ENCODE measurements around the gene ARHGAP5.

ARHGAP5 gene

DNA sequence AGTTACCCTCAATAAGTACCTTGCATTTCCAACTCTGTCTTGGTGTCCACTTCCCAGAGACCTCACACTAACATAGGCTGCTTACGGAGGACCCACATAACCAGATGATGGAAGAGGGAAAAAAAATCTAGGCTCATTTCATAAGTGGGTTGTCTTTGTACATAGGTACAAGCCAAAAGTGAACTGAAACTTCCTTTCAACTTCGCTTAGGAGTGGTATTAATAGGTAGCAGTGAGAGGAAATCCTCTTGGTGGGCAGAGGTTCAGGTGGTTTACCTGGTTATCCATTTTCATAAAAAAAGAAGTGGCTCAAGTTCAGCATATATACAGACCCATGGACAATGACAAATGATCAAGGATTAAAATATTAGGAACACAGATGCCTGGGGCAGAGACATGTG is 88.9 kb downstream of the ARHGAP5 start:
- in situ Hi-C loops (cut with MboI; ENCODE audit: low pct_unique_long_range_greater_than_20kb, low sequenced_read_pairs): no loop called here
- DNase-seq: no peak

DNA sequence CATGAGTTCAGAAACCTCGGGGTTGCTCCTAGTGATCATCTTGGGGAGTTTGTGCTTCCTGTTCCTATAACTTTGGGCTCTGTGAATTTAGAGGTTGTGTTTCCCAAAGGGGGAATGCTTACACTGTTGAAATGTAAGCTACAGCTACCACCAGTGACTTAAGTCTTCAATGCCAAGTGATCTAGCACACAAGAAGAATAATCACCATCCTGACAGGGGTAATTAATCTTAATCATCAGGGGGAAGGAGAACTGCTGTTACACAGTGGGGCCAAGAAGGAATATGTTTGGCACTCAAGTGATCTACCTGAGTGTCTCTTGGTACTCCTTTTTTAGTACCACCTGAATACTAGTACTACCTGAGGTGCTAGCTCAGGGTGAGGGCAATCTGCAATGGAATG is 89.8 kb downstream of the ARHGAP5 start:
- in situ Hi-C loops (cut with MboI; ENCODE audit: low pct_unique_long_range_greater_than_20kb, low sequenced_read_pairs): no loop called here
- no peak for DNase-seq

DNA sequence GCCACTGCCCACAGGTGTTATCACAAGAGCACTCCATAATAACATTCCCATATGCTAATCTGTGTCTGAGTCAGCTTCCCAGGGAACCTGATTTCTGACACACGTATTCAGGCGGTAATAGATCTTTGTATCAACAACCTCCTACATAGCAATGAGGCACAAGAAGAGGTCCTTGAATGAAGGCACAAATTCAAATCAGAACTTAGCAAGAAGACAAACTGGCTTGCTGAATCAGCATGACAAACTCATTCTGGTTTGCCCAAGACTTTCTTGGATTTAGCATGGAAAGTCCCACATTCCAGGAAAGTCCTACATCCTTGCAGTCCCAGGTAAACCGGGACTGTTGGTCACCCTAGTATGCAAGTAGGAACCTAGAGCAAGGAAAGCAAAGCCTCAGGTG is 90.8 kb downstream of the ARHGAP5 start:
- DNase-seq: no peak
- in situ Hi-C loops (cut with MboI; ENCODE audit: low pct_unique_long_range_greater_than_20kb, low sequenced_read_pairs): no loop called here

DNA sequence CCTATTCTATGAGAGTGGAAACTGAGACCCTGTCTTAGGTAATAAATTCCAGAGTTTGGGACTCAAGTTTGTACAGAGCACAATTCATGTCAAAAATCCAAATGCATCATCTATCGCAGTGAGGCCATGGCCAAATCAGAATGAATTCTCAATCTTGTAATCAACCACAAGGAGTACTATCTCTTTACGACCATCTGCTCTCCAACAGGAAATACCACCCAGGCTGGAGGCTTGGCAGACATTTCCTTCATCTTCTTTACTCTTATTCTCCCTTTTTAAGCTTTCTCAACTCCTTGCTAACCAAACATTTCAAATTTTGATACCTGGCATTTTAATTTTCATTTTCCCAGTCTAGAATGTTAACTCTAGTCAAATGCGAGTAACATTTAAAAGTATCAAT is 92.1 kb downstream of the ARHGAP5 start:
- in situ Hi-C loops (cut with MboI; ENCODE audit: low pct_unique_long_range_greater_than_20kb, low sequenced_read_pairs): no loop called here
- peak; percentile 65 for DNase-seq

DNA sequence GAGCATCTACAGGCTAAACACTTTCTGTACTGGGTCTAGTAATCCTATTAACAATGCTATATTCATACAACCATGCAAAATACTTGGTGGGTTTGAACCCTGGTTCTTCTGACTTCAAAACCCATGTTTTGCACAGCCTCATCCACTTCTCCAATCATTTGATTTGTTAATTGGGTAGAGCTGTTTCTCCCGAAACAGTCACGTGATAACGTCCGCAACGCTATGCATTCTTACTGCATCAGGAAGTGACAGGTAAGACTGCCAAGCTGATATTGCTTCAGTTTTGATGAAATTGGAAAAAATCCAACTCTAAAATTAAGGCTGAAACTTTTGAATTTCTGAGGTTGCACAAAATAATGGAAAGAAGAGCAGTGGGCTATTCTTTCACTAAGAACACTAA is 94.4 kb downstream of the ARHGAP5 start:
- DNase-seq: no peak
- in situ Hi-C loops (cut with MboI; ENCODE audit: low pct_unique_long_range_greater_than_20kb, low sequenced_read_pairs): no loop called here

DNA sequence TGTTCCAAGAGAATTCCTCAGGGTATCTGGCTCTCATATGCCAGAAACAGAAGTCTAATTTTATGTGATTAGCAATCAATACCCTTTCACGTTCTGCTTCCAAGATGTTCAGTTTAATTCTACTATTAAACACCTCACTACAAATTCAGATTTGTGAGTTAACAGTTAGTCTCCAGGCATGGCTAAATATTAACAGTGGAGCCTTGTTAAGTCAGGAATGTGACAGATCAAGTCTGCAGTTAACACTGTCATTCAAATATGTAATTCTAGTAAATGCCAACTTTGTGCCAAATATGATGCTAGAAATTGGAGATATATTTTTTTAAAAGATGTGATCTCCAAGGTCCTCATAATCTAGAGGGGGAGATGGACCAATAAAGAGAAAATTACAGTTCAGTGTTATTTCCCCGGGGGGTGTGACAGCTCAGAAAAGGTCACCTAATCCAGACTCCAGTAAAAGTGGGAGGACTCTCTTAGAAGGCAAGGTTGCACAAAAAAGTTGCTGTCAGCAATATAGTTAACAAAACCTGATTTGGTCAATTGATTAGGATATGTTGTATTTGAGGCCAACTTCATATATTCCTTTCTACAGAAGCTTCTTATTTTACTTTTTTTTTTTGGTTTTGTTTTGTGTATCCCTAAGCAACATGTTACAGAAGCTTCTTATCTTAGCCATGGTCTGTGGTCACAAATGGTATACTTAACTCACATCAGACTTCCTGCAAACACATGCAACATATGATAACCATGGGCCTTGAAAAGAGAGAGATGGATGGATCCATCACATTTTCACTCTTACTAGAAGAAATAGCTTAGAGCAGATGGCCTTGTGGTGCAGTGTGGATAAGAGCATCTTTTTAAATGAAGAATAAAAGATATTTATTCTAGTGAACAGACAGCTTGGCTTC is 106.3 kb downstream of the ARHGAP5 start:
- no peak for DNase-seq
- in situ Hi-C loops (cut with MboI; ENCODE audit: low pct_unique_long_range_greater_than_20kb, low sequenced_read_pairs): no loop called here

DNA sequence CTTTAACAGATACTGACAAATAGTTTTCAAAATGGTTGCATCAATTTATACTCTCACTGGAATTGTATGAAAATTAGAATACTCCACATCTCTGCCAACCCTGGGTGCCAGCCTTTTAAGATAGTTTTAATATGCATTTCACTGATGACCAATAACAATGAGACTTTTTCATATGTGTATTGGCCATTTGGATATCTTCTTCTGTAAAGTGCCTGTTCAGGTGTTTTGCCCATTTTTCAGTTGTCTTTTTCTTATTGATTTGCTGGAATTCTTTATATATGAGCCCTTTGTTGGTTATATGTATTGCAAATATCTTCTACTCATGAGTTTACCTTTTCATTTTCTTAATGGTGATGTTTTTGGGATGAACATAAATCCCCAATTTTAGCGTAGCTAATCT is 108.0 kb downstream of the ARHGAP5 start:
- no peak for DNase-seq
- in situ Hi-C loops (cut with MboI; ENCODE audit: low pct_unique_long_range_greater_than_20kb, low sequenced_read_pairs): no loop called here

DNA sequence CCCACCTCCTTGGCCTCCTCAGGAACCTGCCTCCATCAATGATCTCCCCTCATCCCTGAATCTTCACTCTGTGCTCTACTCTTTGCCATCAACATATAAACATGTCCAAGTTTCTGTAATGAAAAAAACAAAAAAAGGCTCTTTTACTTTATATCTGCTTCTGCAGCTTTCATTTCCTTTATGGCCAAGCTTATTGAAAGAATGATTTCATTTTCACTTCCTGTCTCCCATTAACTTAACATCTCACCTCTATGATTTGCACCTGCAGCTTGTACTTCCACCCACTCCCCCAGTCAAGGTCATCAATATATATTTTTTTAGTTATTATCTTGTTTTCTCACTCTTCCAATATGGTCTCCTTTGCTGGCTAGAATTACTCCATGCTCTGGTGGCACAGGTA is 109.1 kb downstream of the ARHGAP5 start:
- no peak for DNase-seq
- in situ Hi-C loops (cut with MboI; ENCODE audit: low pct_unique_long_range_greater_than_20kb, low sequenced_read_pairs): no loop called here

DNA sequence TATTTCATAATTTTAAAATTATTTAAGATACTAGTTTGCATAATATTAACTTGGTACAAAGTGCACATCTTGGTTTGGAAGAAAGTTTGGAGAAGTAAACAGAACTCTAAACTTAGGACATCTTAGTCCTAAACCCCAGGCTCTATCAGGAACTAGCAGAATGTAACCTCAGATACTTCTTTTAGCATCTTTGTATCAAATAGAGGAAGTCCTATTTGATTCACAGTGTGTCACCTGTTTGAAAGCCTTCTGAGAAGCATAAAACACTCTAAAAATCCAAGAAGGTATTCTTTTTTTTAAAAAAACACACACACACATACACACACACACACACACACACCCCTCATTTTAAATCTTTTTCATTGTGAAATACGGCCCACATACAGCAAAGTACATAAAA is 112.7 kb downstream of the ARHGAP5 start:
- in situ Hi-C loops (cut with MboI; ENCODE audit: low pct_unique_long_range_greater_than_20kb, low sequenced_read_pairs): no loop called here
- DNase-seq: no peak

DNA sequence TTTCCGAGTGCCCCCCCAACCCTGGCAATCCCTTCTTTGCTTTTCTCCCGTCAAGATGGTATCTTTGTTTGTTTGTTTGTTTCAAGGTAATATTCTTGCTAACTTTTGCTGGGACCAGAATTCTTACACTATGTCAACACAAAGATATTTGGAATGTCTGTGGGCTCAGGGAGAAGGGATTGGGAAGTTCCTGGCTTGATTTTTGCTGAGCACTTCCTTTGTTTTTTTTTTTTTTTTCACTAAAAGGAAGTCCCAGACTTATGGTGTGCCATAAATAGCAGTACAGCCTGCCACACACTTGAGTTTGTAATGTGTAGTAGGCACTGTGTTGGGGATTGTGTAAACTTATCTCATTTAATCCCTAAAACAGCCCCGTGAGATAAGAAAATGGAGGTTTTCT is 113.6 kb downstream of the ARHGAP5 start:
- no peak for DNase-seq
- in situ Hi-C loops (cut with MboI; ENCODE audit: low pct_unique_long_range_greater_than_20kb, low sequenced_read_pairs): no loop called here

DNA sequence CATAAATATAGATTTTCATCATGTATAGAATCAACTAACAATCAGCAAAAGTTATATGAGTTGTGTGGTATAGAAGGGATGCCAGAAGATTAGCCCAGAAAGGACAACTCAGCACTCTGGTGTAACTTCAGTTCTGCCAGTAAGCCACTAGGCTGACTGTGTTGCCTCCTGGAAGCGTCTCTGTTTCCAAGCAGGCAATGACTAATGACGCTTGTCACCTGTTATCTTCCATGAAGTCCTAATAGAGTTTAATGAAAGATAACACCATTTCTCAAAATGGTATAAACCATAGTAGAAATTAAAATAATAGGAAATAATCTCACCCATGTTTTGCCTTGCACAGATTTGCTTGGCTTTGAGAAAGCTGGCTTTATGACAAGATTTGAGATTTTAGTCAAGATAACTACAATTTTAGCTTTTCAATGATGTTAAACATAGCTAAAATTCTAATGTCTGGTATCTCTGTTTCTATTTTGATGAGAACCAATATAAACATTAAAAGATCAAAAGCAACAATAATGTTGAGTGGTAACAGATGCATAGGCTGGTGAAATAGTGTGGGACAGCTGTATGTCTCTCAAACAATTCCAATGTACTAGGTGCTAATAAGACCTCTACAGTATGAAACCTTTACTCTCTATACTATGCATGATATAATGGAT is 115.7 kb downstream of the ARHGAP5 start:
- no peak for DNase-seq
- in situ Hi-C loops (cut with MboI; ENCODE audit: low pct_unique_long_range_greater_than_20kb, low sequenced_read_pairs): no loop called here

DNA sequence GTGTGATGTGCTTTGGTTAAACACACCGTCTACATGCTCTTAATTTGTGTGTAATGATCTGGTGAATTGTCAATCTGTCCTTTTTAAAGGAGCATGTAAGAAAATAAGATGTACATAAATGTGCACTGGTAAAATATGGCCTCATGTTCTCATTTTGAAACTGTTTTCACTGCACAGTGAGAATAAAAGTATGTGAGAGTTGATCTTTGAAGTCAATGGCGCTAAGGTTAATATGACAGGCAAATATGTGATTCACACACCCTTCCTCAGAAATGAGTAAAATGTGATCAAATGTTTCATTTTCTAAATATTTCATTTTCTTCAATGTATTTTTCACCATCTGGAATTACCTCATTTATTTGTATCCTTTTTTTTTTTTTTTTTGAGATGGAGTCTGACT is 116.4 kb downstream of the ARHGAP5 start:
- DNase-seq: no peak
- in situ Hi-C loops (cut with MboI; ENCODE audit: low pct_unique_long_range_greater_than_20kb, low sequenced_read_pairs): no loop called here

DNA sequence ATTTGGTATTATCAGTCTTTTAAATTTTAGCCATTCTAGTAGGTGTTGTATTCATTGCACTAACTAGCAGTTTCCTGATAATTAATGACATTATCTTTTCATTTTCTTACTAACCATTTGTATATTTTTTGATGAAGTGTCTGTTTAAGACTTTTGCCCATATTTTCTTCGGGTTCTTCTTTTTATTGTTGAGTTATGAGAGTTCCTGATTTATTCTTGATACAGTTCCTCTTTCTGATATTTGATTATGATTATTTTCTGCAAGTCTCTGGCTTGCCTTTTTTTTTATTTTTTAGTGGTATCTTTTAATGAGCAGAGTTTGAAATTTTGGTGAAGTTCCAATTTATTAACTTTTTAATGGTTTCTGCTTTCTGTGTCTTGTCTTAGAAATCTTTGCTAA is 118.5 kb downstream of the ARHGAP5 start:
- DNase-seq: no peak
- in situ Hi-C loops (cut with MboI; ENCODE audit: low pct_unique_long_range_greater_than_20kb, low sequenced_read_pairs): no loop called here

DNA sequence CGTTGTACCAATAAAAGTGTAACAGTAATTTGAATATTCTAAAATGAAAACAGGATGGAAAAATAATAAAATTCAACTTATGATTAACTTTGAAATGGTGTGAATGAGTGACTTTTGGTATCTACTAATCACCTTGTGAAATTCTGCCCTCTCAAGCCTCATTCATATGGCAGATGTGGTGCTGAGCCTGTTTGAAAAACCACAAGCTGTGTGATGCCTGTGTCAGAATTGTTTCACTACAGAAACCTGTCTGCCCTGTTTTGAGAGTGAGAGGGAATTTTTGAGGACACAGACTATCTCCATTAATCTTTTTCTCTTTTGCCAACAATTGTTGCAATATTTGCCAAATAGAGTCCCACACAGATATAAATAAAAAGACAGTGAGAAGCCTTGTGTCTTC is 120.8 kb downstream of the ARHGAP5 start:
- DNase-seq: no peak
- in situ Hi-C loops (cut with MboI; ENCODE audit: low pct_unique_long_range_greater_than_20kb, low sequenced_read_pairs): no loop called here

DNA sequence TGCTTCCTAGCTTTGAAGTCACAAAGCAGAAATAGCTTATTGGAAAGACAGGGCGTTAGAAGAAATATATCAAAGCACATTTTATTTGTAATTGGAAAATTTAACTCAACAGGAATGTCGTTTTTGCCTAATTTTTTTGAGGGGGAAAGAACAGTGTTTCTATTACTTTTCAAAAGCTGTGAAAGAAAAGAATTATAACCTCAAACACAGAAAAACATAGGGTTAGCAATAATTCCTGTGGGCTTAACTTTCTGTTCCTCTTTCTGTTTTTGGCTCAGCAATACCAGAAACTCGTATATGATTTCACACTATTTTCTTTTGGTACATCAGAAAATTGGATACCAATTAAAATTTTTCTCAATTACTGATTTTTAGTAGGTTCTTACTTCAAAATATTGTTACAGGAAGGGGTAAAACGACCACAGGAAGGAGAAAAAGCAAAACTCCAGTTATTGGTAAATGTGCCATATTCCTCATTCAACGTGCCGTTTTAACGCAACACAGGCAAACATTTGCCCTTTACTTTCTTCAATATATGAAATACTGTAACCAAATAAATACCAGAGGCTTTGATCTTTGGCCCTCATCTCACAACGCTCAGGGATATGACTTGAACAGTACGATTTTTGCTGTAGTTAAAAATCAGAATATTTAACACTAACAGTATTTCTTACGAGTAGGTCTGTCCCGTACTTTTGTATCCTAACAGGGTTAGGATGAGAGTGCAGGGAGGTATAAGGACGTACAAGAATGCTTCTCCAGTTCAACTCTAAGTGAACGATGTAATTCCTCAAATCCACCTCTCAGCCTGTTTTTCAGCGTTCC is 123.5 kb downstream of the ARHGAP5 start:
- DNase-seq: no peak
- in situ Hi-C loops (cut with MboI; ENCODE audit: low pct_unique_long_range_greater_than_20kb, low sequenced_read_pairs): no loop called here

DNA sequence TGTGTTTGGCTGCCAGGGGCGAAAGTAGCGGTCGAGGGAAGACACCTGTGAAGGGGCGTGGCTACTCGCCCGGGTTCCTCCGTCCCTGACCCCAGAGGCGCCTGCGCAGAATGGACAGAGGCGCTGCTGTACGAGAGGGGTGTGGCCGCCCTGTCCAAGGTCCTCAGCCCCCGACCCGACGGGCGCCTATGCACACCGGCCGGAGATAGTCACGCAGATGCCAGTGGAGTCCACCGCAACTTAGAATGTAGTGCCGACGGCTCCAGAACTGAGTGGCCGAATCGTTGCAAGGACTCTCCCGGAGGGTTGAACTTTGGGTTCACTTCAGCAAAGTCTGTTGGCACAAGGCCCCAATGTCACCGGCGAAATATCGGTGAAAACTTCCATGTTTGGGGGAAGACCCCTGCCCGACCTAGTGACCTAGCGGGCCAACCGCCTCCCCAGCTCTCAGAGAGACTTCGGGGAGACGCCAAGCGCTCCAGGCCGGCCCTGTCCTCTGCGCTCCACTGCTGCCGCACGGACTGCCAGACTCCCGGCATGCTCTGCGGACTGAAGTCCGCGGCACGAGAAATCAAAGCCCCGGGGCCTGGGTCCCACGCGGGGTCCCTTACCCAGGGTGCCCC is 124.2 kb downstream of the ARHGAP5 start:
- in situ Hi-C loops (cut with MboI; ENCODE audit: low pct_unique_long_range_greater_than_20kb, low sequenced_read_pairs): no loop called here
- DNase-seq: peak; percentile 88

DNA sequence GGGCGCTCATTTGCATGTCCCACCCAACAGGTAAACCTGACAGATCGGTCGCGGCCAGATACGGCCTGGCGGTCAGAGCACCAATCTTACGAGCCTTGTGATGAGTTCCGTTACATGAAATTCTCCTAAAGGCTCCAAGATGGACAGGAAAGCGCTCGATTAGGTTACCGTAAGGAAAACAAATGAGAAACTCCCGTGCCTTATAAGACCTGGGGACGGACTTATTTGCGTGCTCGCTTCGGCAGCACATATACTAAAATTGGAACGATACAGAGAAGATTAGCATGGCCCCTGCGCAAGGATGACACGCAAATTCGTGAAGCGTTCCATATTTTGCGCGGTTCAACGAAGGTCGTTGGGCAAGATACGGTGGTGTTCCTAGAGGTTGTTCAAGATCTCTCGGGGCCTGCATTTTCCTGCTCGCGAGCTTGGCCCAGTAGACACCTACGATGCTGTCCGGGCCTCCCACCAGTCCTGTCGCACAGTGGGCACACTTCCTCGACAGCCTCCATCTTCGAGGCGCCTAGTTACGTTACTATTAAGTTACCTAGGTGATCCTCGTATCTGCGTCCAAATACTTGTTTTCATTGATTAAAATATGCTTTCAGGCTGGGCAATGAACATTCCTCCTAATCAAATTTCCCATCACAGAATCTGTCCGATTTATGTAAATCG is 124.8 kb downstream of the ARHGAP5 start, which contains the start of gene RNU6-7:
RNU6-7 (plus strand) TSS at position 230 of the 675 bp plus-strand sequence.
- in situ Hi-C loops (cut with MboI; ENCODE audit: low pct_unique_long_range_greater_than_20kb, low sequenced_read_pairs): no loop called here
- DNase-seq: peak; percentile 69

DNA sequence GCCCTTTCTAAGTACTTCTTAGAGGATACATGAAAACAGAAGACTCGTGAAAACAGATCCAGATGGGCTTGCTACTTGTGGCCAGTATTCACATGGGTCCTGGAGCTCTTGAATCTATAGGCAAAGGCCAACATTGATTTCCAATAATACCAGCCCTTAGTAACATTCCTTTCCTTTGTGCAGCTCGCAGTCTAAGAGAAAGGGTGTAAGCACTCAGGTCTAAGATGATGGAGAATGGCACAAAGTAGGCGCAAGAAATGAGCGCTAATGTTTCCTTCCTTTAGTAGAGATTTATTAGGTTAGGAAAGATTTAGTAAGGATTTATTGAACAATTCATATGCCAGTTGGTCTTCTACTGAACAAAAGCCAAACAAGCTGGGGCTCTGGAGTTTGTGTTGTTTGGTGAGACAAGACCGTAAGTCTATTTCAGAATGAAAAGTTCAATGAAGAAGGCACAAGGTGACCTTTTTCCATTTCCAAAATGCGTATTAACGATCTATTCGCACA is 125.4 kb downstream of the ARHGAP5 start:
- DNase-seq: no peak
- in situ Hi-C loops (cut with MboI; ENCODE audit: low pct_unique_long_range_greater_than_20kb, low sequenced_read_pairs): no loop called here

Measured in KBM-7 (cell line).